SK-N-SH treated with all-trans-retinoic acid at 6 μM for 48 hours (cell line): ENCODE measurements around the gene ARHGAP18.

Source experiments
- ARNTL ChIP-seq: fragments of 450-650 bp; formaldehyde crosslinking; IDR thresholded peaks from 2 replicates; pipeline ENCODE4 v1.5.0; 2020; ENCODE audit warnings: low read depth, mild to moderate bottlenecking, moderate library complexity, borderline replicate concordance
- CSDC2 ChIP-seq: fragments of 250-450 bp; sonication (Bioruptor Pico); IDR thresholded peaks from 2 replicates; pipeline ENCODE4 v1.5.0; 2020; ENCODE audit warnings: mild to moderate bottlenecking, moderate library complexity
- PATZ1 ChIP-seq: fragments of 250-450 bp; sonication (Bioruptor Pico); IDR thresholded peaks from 2 replicates; pipeline ENCODE4 v1.8.0; 2020; ENCODE audit warnings: mild to moderate bottlenecking, moderate library complexity, borderline replicate concordance
- RARB ChIP-seq: fragments of 250-450 bp; sonication (Bioruptor Pico); IDR thresholded peaks from 2 replicates; pipeline ENCODE4 v1.8.0; 2021; ENCODE audit warnings: mild to moderate bottlenecking, moderate library complexity
- TOX ChIP-seq: fragments of 250-450 bp; sonication (Bioruptor Pico); IDR thresholded peaks from 2 replicates; pipeline ENCODE4 v1.8.0; 2021; ENCODE audit warnings: mild to moderate bottlenecking, moderate library complexity, borderline replicate concordance
- TSHZ2 ChIP-seq: fragments of 250-450 bp; sonication (Bioruptor Pico); IDR thresholded peaks from 2 replicates; pipeline ENCODE4 v1.5.0; 2020; ENCODE audit warnings: mild to moderate bottlenecking, moderate library complexity
- ZFP3 ChIP-seq: fragments of 250-450 bp; sonication (Bioruptor Pico); IDR thresholded peaks from 2 replicates; pipeline ENCODE4 v1.5.0; 2020; ENCODE audit warnings: mild to moderate bottlenecking, moderate library complexity
- ZFP30 ChIP-seq: fragments of 450-650 bp; formaldehyde crosslinking; IDR thresholded peaks from 2 replicates; pipeline ENCODE4 v1.5.0; 2022; ENCODE audit warnings: mild to moderate bottlenecking, moderate library complexity

GRCh38 chr6:129679758-129680157 lies 30.2 kb downstream of the ARHGAP18 start:
- no peak for TF ChIP-seq PATZ1 (CRISPR knock-in tag)
- TF ChIP-seq ZFP3 (CRISPR knock-in tag), result no peak
- TF ChIP-seq RARB (CRISPR knock-in tag), result no peak
- no peak for TF ChIP-seq ZFP30
- TF ChIP-seq TSHZ2 (CRISPR knock-in tag), result no peak
- TF ChIP-seq TOX (CRISPR knock-in tag), result no peak
- no peak for TF ChIP-seq CSDC2 (CRISPR knock-in tag)
- no peak for TF ChIP-seq ARNTL (CRISPR knock-in tag)
